Vagina (tissue), 2 donors: ENCODE measurements around the gene CLEC6A.

Source experiments
- CTCF ChIP-seq, 3 experiments: fragments of 450-650 bp in 2 of 3; fragments of 200-600 bp in 1 of 3; sonication (generic) in 1 of 3; IDR thresholded peaks; one replicate each; pipeline ENCODE4 v1.5.1; 2017 to 2019; ENCODE audit warnings: antibody characterized with exemption in 3 of 3, mild to moderate bottlenecking in 2 of 3, moderate library complexity in 2 of 3
- POLR2A ChIP-seq, 2 donors: fragments of 450-650 bp; IDR thresholded peaks; one replicate each; pipeline ENCODE4 v1.6.1; 2017; ENCODE audit warnings: antibody characterized with exemption in 2 of 2, mild to moderate bottlenecking in 2 of 2, moderate library complexity in 2 of 2
- POLR2AphosphoS5 ChIP-seq, 2 donors: sonication (generic); formaldehyde crosslinking; IDR thresholded peaks; one replicate each; pipeline ENCODE4 v1.9.0; 2017; ENCODE audit warnings: antibody characterized with exemption in 2 of 2, mild to moderate bottlenecking in 2 of 2, low read depth in 1 of 2; ENCODE audit not compliant: insufficient read depth in 1 of 2

GRCh38 chr12:8452036-8452435 is 3.7 kb upstream of the CLEC6A start:
- TF ChIP-seq POLR2A (IDR thresholded peaks at IDR 0.05): no peak
- no peak for TF ChIP-seq CTCF (IDR thresholded peaks at IDR 0.05)
- no peak for TF ChIP-seq POLR2AphosphoS5 (IDR thresholded peaks at IDR 0.05; ENCODE audit: insufficient read depth in 1 of 2, low read depth in 1 of 2)
